CD4-positive, alpha-beta memory T cell (primary cell): ENCODE measurements around the gene POTEJ. TPM values are rescaled to one million over a fixed set of nuclear protein-coding genes. Genes with fewer than 3 reads are reported as not detected.
"Not testable (repeated sequence)": the region's sequence is repeated elsewhere in the genome, so short reads cannot be mapped to it uniquely, and the experiment has no call there.

Source experiments
- CTCF ChIA-PET: fragments of 350-600 bp; sonication (Branson Sonifier 250); formaldehyde crosslinking; loops from one replicate; lab custom pipeline; 2021; ENCODE audit warnings: inconsistent platforms; ENCODE audit not compliant: partially characterized antibody; lab: Charles Lee
- POLR2A ChIA-PET: fragments of 350-600 bp; sonication (Branson Sonifier 250); formaldehyde crosslinking; loops from one replicate; lab custom pipeline; 2021; ENCODE audit not compliant: partially characterized antibody; lab: Charles Lee
- DNase-seq, 5 donors: peaks; one replicate each; pipeline versions ENCODE4 v3.0.0 to v3.0.0-alpha.2; 2020 to 2022; ENCODE audit warnings: mixed read lengths in 1 of 5
- H3K27ac ChIP-seq: one replicate; pipeline ENCODE4 v1.7.0; 2013; ENCODE audit warnings: low read depth, low read length
- H3K27me3 ChIP-seq: 2 replicates; pipeline ENCODE4 v1.7.0; 2013; ENCODE audit warnings: mild to moderate bottlenecking, low read length, moderate library complexity; ENCODE audit not compliant: insufficient read depth
- H3K36me3 ChIP-seq: 2 replicates; pipeline ENCODE4 v1.7.0; 2013; ENCODE audit warnings: mild to moderate bottlenecking, low read length, moderate library complexity; ENCODE audit not compliant: insufficient read depth
- H3K4me1 ChIP-seq: 2 replicates; pipeline ENCODE4 v1.7.0; 2013; ENCODE audit warnings: mild to moderate bottlenecking, low read length, moderate library complexity; ENCODE audit not compliant: insufficient read depth
- H3K4me3 ChIP-seq, 2 donors: one replicate each; pipeline ENCODE4 v1.7.0; 2013; ENCODE audit warnings: low read length in 2 of 2, mild to moderate bottlenecking in 1 of 2
- H3K9me3 ChIP-seq, 2 donors: one replicate each; pipeline ENCODE4 v1.7.0; 2013; ENCODE audit warnings: low read length in 2 of 2, control low read depth in 1 of 2; ENCODE audit not compliant: control insufficient read depth in 1 of 2
- H3K27ac Mint-ChIP-seq, 7 donors: one replicate each; pipeline ENCODE4 v1.8.0; 2020 to 2021; ENCODE audit warnings: mixed read lengths in 7 of 7, mild to moderate bottlenecking in 6 of 7, inconsistent platforms in 3 of 7, moderate library complexity in 3 of 7
- H3K27me3 Mint-ChIP-seq, 2 donors: one replicate each; pipeline ENCODE4 v1.8.0; 2020 to 2021; ENCODE audit warnings: mixed read lengths in 2 of 2
- H3K36me3 Mint-ChIP-seq, 2 donors: one replicate each; pipeline ENCODE4 v1.8.0; 2020 to 2021; ENCODE audit warnings: mixed read lengths in 2 of 2, inconsistent platforms in 1 of 2, mild to moderate bottlenecking in 1 of 2
- H3K4me1 Mint-ChIP-seq, 4 donors: one replicate each; pipeline ENCODE4 v1.8.0; 2020 to 2021; ENCODE audit warnings: mixed read lengths in 4 of 4, mild to moderate bottlenecking in 1 of 4
- H3K4me3 Mint-ChIP-seq, 8 donors: one replicate each; pipeline ENCODE4 v1.8.0; 2020 to 2021; ENCODE audit warnings: mixed read lengths in 8 of 8, mild to moderate bottlenecking in 7 of 8, moderate library complexity in 6 of 8, inconsistent platforms in 3 of 8
- H3K9me3 Mint-ChIP-seq, 8 donors: one replicate each; pipeline ENCODE4 v1.8.0; 2020 to 2021; ENCODE audit warnings: mixed read lengths in 8 of 8, mild to moderate bottlenecking in 5 of 8, inconsistent platforms in 3 of 8, moderate library complexity in 1 of 8
- intact Hi-C: fragments of 100-400 bp; cut with micrococcal nuclease; formaldehyde crosslinking; loops from one replicate; pipeline ENCODE4 v1.15.1; 2023
- polyA plus RNA-seq, 2 donors: library from polyadenylated mRNA; unstranded; fragments of 300-500 nt; fragmentation: Illumina TruSeq; gene quantifications; one replicate each; pipeline ENCODE4 v1.2.3, GENCODE V29; 2021
- total RNA-seq, 2 experiments: library from RNA; stranded (reverse); gene quantifications; one replicate each; pipeline ENCODE4 v1.2.3, GENCODE V29; 2021

POTEJ gene
- total and polyA plus RNA-seq, 4 experiments from 2014 or later: not detected

DNA sequence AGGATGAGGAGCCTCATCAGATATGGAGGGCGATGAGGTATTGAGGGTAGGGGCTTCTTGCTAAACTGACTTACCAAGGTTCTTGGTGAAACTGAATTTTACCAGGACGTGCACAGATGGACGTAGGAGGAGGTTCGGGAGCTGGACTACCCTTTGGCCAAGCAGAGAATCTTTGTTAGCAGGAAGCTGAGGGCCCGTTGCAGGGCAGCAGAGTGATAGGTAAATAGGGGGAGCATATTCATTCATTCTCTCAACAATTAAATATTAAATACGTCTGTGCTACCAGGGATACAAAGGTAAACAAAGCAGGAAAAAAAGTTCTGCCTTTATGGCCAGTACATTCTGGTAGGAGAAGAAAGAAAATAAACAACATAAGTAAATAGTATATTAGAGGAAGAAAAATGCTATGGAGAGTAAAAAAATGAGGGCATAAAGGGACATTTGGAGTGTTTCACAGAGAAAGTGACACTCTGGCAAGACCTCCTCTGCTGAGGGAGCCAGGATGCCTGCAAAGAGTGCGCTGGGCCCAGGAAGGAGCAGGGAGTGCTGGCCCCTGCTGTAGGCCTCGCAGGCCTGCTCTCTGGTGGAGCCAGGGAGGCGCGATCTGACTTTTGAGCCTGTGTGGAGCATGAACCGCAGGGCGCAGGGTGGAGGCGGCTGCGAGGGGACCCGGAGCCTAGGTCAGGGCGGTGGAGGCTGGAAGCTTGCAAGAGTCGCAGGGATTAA lies 2.8 kb upstream of the POTEJ start:
- intact Hi-C loops, H3K27ac Mint-ChIP-seq, H3K27me3 Mint-ChIP-seq, H3K4me1 ChIP-seq, H3K27me3 ChIP-seq, DNase-seq, CTCF ChIA-PET, H3K4me3 Mint-ChIP-seq, H3K4me3 ChIP-seq, H3K9me3 Mint-ChIP-seq, H3K4me1 Mint-ChIP-seq, POLR2A ChIA-PET, H3K9me3 ChIP-seq, H3K36me3 Mint-ChIP-seq, H3K36me3 ChIP-seq, H3K27ac ChIP-seq: not testable (repeated sequence)

DNA sequence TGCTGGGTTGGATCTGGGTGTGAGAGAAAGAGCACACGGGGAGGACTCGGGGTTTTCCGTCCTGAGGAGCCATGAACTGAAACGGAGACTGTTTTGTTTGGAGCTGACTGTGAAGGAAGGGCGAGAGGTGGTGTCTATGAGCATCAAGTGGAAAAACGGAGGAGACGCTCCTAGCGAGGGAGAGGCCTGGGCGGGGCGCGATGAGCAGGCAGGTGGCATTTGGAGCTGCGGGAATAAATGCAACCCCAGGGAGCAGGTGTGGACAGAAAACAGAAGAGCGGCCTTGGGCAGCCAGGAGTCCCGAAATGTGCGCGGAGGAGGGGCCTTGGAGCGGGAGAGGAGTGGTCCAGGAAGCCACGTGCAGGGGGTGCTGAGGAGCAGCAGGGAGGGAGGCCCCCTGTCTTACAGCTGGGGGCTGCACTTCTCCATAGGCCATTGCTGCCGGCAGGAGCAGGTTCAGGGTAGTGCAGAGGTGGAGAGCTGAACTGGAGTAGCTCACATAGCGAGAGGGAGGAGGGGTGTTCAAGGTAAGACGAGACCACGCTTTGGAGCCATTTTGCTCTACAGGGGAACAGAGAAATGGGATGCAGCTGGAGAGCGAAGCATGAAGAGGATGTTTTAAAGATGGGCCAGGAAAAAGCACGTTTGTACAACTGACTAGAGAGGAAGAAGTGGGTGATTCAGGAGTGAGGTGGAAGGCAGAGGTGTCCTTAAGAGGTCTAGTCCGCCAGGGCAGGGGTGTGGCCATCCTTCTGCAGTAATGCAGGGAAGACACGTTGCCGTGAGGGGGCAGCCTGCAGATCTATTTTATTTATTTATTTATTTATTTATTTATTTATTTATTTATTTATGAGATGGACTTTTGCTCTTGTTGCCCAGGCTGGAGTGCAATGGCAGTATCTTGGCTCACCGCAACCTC lies 2.0 kb upstream of the POTEJ start:
- POLR2A ChIA-PET, H3K27ac Mint-ChIP-seq, H3K4me1 ChIP-seq, H3K27me3 Mint-ChIP-seq, H3K27ac ChIP-seq, H3K4me3 Mint-ChIP-seq, H3K4me1 Mint-ChIP-seq, H3K27me3 ChIP-seq, H3K36me3 Mint-ChIP-seq, DNase-seq, CTCF ChIA-PET, H3K9me3 Mint-ChIP-seq, H3K9me3 ChIP-seq, intact Hi-C loops, H3K36me3 ChIP-seq, H3K4me3 ChIP-seq: not testable (repeated sequence)

DNA sequence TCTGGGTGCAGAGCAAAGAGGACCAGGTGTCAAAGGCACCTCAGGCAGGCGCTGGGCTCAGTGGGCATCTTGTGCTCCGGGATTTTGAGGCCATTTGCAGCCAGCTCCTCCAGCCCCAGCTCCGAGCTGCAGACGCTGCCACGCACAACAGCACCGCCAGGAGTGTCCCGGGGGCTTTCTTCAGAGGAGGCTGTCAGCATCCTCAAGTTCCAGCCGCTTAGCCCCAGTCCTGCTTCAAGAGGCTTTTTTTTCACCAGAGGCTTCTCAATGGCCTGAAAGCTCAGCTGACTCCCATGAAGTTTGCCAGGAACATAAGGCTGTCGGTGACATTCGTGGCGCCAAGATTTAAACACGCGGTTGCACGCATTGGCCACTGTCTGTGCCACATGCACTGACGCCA lies 754 bp upstream of the POTEJ start:
- CTCF ChIA-PET, H3K36me3 ChIP-seq, H3K36me3 Mint-ChIP-seq, H3K4me3 Mint-ChIP-seq, POLR2A ChIA-PET, DNase-seq, H3K27ac ChIP-seq, H3K4me1 ChIP-seq, H3K27me3 ChIP-seq, H3K27me3 Mint-ChIP-seq, H3K9me3 Mint-ChIP-seq, H3K4me3 ChIP-seq, H3K4me1 Mint-ChIP-seq, H3K9me3 ChIP-seq, H3K27ac Mint-ChIP-seq, intact Hi-C loops: not testable (repeated sequence)

DNA sequence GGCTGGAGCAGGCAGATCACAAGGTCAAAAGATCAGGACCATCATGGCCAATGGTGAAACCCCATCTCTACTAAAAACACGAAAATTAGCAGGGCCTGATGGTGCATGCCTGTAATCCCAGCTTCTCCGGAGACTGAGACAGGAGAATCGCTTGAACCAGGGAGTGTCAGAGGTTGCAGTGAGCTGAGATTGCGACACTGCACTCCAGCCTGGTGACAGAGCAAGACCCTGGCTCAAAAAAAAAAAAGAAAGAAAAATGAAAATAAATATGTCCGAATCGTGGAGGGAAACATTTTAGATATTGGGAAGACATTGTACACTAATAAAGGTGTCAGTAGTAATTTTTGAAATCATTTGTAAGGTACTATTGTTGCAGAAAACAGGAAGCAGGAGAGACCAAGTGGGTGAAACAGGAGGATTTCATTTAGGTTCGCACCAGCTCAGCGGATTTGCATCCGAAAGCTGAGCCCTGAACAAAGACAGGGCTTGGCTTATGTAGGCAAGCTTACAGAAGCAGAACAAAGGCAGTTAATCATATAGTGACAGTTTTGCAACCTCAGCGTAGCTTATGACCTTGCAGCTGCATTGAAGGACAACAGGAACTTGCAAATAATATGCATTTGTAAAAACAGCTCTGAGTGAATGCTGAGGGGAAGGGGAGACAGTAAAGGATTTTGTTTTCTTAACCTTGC lies 17.7 kb downstream of the POTEJ start:
- intact Hi-C loops, H3K9me3 Mint-ChIP-seq, H3K27me3 ChIP-seq, POLR2A ChIA-PET, H3K27me3 Mint-ChIP-seq, H3K4me1 Mint-ChIP-seq, H3K27ac Mint-ChIP-seq, H3K4me3 ChIP-seq, CTCF ChIA-PET, H3K4me3 Mint-ChIP-seq, H3K36me3 Mint-ChIP-seq, DNase-seq, H3K36me3 ChIP-seq, H3K27ac ChIP-seq, H3K9me3 ChIP-seq, H3K4me1 ChIP-seq: not testable (repeated sequence)

DNA sequence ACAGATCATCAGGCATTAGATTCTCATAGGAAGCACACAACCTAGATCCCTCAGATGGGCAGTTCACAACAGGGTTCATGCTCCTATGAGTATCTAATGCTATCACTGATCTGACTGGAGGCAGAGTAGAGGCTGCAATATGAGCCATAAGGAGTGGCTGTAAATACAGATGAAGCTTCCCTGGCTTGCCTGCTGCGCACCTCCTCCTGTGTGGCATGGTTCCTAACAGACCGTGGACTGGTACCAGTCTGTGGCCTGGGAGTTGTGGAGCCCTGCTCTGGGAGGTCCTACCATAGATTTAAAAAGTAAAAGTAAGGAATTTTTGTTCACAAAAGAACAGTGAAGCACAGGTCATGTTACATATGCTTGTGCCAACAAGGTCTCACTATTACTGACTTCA lies 27.7 kb downstream of the POTEJ start:
- H3K27ac Mint-ChIP-seq, H3K27ac ChIP-seq, H3K9me3 ChIP-seq, H3K4me3 Mint-ChIP-seq, H3K27me3 ChIP-seq, H3K9me3 Mint-ChIP-seq, H3K4me1 Mint-ChIP-seq, H3K36me3 ChIP-seq, CTCF ChIA-PET, DNase-seq, H3K27me3 Mint-ChIP-seq, intact Hi-C loops, H3K4me1 ChIP-seq, H3K4me3 ChIP-seq, H3K36me3 Mint-ChIP-seq, POLR2A ChIA-PET: not testable (repeated sequence)

DNA sequence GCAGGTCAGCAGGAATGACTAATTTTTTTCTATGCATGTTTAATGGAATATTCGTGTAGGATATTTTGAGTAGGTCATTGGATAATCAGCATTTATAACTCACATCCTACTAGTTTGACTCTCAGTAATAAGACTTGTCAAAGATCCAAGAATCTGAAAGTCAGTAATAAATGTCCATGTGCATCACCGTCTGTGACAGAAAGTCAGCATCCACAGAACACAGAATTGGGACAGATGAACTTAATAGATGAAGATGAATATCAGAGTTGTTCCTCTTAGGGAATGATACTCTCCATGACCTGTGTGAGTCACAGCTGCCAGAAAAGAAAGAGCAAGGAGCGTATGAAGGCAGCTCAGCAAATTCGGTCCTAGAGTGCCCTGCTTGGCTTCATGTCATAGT lies 30.4 kb downstream of the POTEJ start:
- H3K4me3 ChIP-seq, CTCF ChIA-PET, POLR2A ChIA-PET, H3K27me3 Mint-ChIP-seq, DNase-seq, H3K4me1 Mint-ChIP-seq, H3K27me3 ChIP-seq, H3K27ac ChIP-seq, H3K36me3 ChIP-seq, H3K36me3 Mint-ChIP-seq, H3K4me1 ChIP-seq, H3K27ac Mint-ChIP-seq, H3K9me3 ChIP-seq, H3K9me3 Mint-ChIP-seq, intact Hi-C loops, H3K4me3 Mint-ChIP-seq: not testable (repeated sequence)

DNA sequence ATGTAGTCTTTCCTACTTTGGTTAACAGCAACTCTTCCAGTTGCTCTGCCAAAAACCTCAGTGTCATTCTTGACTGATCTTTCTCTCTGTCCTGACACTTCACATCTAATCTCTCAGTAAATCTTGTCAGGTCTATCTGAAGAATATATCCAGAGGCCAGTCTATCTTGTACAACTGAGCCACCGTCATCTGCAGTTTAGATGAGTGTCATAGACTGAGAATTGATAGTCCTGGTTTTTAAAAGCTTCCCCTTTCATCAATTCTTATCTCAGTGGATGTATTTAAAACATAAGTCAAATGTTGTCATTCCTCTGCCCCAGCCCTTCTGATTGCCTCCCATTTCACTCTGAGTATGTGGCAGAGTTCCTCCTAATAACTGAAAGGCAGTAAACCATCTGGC lies 38.0 kb downstream of the POTEJ start:
- intact Hi-C loops, DNase-seq, H3K36me3 ChIP-seq, H3K4me3 Mint-ChIP-seq, H3K27ac Mint-ChIP-seq, H3K9me3 Mint-ChIP-seq, H3K36me3 Mint-ChIP-seq, H3K9me3 ChIP-seq, CTCF ChIA-PET, H3K27ac ChIP-seq, POLR2A ChIA-PET, H3K4me3 ChIP-seq, H3K4me1 ChIP-seq, H3K27me3 ChIP-seq, H3K4me1 Mint-ChIP-seq, H3K27me3 Mint-ChIP-seq: not testable (repeated sequence)
